Ramos (cell line): ENCODE measurements around the gene SS18L1.

Source experiments
- in situ Hi-C: fragments of 300-500 bp; cut with MboI; formaldehyde crosslinking; loops from one replicate; pipeline ENCODE4 v1.14.3; 2022; ENCODE audit warnings: low sequenced_read_pairs; ENCODE audit not compliant: unreplicated experiment

The SS18L1 gene

GRCh38 chr20:62119591-62120364 is 23.8 kb upstream of the SS18L1 start:
- in situ Hi-C loops: no loop called here

- in situ Hi-C loops: no loop called here
Observed at GRCh38 chr20:62120365-62120762, 23.2 kb upstream of the SS18L1 start.

DNA sequence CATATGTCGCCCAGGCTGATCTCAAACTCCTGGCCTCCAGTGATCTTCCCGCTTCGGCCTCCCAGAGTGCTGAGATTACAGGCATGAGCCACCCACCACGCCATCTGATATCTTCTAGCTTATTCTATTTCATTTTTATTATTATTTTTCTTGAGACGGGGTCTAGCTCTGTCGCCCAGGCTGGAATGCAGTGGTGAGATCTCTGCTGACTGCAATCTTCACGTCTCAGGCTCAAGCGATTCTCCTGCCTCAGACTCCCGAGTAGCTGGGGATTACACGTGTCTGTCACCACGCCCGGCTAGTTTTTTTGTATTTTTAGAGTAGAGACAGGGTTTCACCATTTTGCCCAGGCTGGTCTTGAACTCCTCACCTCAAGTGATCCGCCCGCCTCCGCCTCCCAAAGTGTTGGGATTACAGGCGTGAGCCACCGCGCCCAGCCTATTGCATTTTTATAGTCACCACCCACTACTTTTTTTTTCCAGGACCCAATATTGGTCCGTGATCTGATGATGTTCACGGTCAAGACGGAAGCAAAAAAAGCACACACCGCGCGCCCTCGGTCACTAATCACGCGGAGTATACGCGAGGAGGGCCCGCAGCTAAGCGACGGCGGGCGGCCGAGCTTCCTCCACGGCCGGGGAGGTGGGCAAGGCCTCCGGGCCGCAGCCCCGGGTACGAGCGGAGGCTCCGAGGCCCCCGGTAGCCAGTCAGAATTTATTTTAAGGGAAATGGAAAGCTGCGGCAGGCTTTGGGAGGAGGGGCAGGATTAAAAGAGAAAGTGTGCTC is 22.4 kb upstream of the SS18L1 start:
- in situ Hi-C loops: no loop called here

- in situ Hi-C loops: no loop called here
Observed at GRCh38 chr20:62121776-62122653, 21.6 kb upstream of the SS18L1 start, which contains the start of gene LSM14B. LSM14B (plus strand) TSS chr20:62122475; CDS start chr20:62122667, 192 bp downstream.

DNA sequence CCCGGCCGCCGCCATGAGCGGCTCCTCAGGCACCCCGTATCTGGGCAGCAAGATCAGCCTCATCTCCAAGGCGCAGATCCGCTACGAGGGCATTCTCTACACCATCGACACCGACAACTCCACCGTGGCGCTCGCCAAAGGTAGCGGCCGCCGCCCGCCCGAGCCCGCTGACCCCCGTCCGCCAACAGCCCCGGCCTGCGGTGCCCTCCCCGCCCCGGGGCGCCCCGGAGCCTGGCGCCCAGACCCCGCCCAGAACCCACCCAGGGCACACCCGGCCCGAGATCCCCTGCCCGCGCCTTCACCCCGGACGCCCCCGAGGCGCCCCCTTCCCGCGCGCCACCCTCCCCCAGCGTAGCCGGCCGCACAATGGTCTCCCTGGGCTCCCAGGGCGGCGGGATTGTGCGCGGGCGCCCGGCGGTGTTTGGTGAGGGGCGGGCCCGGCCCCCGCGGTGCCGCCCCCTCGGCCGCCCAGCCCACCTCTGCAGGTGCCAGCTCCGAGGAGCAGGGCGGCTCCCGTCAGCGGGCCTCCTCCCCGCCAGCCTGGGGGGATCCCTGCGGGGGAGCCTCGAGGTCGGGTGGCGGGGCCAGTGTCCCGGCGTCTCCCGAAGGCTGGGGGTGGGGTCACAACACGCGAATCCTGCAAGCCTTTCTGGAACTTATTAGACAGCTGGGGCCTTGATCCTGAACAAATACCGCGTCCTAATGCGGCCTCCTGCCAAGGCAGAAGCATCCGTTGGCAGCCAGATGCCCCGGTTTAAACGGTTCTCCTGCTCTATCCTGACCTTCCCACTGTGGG is 20.7 kb upstream of the SS18L1 start:
- in situ Hi-C loops: no loop called here

DNA sequence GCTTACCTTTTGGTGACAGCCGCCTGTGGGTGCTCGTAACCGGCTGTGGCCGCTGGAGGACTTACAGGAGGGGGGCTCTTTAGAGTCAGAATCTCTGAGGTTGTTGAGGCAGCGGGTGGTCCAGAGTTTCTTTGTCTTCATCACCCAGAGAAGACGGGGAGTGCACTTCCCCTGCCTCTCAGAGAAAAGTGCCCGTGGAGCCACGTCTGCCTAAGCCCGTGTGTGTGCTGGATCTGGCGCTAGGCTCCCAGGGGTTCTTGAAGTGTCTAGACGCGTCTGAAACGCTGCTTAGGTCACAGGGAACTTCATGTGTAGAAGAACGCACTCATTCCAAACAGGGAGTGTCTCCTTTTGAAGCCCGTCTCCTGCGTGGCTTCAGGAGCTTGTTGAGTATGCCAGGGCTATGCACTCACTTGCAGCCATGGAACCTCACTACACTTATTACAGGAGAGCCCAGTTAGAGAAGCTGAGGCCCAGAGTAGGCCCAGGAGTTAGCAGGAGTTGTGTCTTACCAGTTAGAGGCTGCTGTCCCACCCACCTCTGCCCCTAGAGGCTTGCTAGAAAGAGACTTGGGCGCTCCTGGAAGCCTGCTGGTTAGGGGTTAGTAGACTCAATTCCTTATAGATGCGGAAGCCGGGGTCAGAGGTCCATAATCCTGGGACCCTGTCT is 20.0 kb upstream of the SS18L1 start:
- in situ Hi-C loops: no loop called here

GRCh38 chr20:62126141-62126540 is 17.4 kb upstream of the SS18L1 start:
- in situ Hi-C loops: no loop called here

DNA sequence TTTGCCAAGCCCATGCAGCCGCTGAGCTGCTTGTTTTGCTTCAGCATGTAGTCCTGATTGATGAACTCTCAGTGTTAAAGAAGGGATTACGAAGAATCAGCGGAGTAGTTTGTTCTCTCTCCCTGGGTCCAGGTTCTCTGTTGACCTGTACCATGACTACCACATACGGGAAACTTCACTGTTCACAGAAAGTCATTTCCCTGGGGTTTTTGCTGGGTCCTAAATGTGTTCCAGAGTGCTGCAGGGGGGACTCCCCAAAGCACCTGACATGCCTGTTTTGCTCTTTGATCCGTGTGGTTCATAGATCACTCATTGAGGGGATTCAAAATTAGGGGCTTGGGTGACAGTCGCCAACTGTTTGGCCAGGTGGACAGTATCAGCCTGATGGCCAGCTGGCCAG is 15.8 kb upstream of the SS18L1 start:
- in situ Hi-C loops: no loop called here

GRCh38 chr20:62128502-62128901 is 15.1 kb upstream of the SS18L1 start:
- in situ Hi-C loops: no loop called here

DNA sequence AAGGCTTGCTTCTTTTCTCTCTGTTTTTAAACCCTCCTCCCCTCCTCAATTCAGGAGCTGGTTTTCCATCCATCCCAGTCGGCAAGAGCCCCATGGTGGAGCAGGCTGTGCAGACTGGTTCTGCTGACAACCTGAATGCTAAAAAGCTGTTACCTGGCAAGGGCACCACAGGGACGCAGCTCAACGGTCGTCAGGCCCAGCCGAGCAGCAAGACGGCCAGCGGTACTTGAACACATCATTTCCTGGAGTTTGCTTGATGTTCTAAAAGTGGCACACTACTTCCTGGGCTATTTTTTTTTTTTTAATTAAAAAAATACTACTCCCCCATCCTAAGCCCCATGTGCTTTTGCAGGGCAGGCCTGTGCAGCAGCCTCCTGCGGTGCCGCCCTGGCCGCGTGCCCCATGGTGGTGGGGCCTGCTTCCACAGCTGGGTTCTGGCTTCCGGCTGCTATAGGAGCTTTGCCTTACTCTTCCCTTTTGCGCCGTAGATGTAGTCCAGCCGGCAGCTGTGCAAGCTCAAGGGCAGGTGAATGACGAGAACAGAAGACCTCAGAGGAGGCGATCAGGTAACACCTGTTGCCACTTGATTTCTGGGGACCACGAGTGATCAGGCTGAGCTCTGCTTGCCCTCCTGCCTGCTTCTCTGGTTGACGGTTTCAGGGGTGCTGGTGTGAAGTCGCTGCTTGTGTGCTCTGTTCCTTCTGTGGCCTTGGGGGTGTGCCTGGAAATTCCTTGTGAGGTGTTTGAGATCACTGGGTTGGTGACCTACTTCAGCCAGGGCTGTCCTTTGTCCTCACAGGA is 13.6 kb upstream of the SS18L1 start:
- in situ Hi-C loops: no loop called here

- in situ Hi-C loops: no loop called here
Observed at GRCh38 chr20:62131560-62132320, 11.8 kb upstream of the SS18L1 start.

GRCh38 chr20:62132421-62132820 is 11.1 kb upstream of the SS18L1 start:
- in situ Hi-C loops: no loop called here

GRCh38 chr20:62133051-62133845 is 10.3 kb upstream of the SS18L1 start:
- in situ Hi-C loops: no loop called here

- in situ Hi-C loops: no loop called here
Observed at GRCh38 chr20:62133864-62134263, 9.7 kb upstream of the SS18L1 start.

GRCh38 chr20:62134735-62135231 is 8.8 kb upstream of the SS18L1 start:
- in situ Hi-C loops: no loop called here

DNA sequence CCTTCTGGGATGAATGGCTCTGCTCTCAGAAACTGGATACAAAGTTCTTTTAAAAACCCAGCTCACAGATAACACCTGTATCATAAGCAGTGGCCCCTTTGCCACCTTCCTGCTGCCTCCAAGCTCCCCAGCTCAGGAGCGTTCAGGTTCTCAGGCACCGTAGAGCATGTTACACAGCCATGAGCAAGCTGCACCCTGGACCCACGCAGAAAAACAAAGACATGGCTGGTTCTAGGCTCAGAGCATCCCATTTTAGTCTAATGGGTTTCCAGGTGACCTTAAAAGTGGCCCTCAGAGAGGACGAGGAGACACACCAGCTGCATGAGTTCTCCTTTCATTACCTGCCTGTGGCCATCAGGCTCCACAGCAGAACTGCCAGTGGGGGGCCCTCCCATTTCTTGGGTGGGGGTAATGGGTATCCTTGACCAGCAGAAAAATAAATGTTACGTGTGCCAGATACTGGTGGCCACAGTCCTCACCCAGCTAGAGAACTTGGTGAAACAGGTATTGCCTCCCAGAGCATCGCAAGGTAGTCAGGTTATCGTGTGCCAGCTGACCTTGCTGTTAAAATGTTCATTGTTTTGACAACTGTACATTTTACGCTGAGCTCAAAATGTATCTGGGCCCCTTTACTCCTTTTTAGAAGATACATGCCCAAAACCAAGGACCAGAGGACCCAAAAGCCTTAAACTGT is 7.8 kb upstream of the SS18L1 start:
- in situ Hi-C loops: no loop called here
